Hypothalamus (tissue), 51 donors: ENCODE results near the gene TMBIM6.
"Not testable (repeated sequence)": the region's sequence is repeated elsewhere in the genome, so short reads cannot be mapped to it uniquely, and the experiment has no call there.

ENCODE experiments used
- DNase-seq, 51 donors: peaks; one replicate each; lab custom pipeline; 2025; lab: John Stamatoyannopoulos, UW

TMBIM6 gene, protein sequence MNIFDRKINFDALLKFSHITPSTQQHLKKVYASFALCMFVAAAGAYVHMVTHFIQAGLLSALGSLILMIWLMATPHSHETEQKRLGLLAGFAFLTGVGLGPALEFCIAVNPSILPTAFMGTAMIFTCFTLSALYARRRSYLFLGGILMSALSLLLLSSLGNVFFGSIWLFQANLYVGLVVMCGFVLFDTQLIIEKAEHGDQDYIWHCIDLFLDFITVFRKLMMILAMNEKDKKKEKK

DNA sequence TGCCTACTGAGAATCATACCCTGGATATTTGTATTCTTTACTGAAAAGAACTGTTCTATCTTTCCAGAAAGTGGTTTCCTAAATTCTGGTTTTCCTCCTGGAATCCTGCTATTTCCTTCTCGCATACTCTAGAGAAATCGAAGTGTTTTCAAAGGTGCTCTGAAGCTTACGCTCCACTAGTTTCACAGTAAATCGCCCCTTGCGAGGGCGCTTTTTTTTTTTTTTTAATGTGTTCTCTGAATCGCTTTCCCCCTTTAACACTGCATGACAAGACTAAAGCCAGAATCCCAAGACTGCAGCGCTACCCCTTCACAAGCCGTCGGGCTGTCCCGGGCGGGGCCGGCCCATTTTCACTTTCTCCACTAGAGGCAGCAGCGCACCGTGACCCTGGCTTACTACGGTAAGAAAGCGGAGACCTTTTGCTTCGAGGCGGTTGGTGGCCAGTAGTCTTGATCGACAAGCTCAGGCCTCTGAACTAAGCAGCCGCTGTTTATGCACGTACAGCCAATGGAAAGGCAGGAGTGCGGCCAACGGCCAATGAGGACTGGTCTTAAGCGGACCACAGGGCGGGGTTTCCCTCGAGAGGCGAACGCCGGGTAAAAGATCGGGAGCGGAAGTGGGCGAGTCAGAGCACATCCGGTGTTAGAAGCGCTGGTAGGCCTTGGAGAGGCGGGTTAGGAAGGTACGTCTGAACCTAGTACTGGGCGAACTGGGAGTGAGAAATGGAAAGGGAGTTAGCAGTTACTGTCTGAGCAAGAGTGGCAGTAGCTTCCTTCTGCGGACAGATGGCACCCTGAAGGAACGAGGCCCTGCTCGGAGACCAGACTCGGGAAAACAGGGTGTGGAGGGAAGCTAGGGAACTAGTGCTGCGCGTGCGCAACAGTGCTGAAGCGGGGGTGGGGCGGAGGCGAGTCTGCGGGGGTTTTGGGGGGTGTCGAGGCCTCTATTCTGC lies at the start of gene TMBIM6:
TSS of gene TMBIM6 (plus strand) at position 628 of the 952 bp plus-strand sequence. CDS start 10,937 bp downstream, outside the sequence.
- peak; percentile 82 to 100 (median 99) for DNase-seq

DNA sequence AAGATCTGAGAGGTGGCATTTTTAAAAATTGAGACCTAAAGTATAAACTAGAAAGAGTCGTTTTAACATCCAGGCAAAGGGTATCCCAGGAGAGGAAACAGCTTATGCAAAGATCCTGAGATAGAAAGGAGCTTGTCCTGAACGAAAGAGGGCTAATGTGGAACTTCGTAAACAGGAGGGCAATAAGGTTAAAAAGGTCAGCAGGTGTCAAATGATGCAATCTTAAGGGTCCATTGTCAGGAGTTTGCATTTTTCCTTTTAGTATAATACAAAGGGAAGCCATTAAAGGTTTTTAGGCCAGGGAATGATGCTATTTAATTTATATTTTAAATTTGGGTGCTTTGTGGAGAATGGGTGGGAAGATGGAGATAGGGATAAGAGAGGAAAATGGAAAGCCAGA lies 48.5 kb upstream of the TMBIM6 start:
- DNase-seq: no peak

DNA sequence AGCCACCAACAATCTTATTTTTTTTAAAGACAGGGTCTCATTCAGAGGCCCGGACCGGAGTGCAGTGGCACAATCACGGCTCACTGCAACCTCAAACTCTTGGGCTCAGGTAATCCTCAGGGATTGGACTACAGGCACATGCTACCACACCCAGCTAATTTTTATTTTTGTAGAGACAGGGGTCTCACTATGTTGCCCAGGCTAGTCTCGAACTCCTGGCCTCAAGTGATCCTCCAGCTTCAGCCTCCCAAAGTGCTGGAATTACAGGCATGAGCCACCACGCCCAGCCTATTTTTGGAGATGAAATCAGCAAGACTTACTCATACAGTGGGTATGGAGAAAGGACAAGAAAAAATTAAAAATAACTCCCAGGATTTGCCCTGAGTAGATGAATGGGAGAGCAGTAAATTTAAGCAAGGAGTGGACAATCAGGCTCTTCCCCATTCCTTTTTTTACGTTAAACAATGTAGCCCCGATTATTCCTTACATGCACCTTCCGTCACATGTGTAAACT lies 47.4 kb upstream of the TMBIM6 start:
- DNase-seq: no peak

DNA sequence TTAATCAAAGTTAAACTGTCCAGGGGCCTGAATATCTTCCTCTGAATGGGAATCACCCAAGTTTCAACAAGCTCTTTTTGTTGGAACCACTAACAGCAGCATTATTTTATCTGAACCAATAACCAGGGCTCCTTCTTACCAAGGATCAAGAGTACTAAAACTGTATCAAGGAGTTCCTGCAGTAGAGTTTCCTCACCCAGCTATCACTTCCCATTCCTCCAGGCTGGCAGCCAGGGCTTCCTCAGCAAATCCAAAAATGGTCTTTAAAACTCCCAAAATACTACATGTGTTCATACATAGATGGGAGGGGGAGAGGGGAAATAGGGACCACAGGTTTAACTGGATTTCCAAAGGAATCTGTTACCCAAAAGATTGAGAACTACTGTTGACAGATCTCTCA lies 44.6 kb upstream of the TMBIM6 start:
- DNase-seq: no peak

DNA sequence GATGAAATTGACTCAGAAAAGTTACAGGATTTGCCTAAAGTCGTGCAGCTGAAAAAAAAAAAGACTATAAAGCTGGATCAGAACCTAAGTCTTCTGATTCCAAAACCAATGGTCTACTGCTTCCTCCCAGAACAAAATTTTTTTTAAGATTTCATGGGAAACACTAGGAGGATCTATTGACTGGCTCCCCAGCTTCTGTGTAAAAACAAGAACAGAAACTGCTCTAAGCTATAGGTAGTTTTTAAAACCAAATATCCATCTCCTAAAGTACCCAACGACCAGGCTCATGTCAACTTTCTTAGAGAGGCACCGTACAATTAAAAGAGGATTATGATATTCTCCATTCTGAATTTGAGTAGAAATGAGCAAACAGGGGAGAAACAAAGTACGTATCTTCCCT lies 43.5 kb upstream of the TMBIM6 start:
- DNase-seq: no peak

DNA sequence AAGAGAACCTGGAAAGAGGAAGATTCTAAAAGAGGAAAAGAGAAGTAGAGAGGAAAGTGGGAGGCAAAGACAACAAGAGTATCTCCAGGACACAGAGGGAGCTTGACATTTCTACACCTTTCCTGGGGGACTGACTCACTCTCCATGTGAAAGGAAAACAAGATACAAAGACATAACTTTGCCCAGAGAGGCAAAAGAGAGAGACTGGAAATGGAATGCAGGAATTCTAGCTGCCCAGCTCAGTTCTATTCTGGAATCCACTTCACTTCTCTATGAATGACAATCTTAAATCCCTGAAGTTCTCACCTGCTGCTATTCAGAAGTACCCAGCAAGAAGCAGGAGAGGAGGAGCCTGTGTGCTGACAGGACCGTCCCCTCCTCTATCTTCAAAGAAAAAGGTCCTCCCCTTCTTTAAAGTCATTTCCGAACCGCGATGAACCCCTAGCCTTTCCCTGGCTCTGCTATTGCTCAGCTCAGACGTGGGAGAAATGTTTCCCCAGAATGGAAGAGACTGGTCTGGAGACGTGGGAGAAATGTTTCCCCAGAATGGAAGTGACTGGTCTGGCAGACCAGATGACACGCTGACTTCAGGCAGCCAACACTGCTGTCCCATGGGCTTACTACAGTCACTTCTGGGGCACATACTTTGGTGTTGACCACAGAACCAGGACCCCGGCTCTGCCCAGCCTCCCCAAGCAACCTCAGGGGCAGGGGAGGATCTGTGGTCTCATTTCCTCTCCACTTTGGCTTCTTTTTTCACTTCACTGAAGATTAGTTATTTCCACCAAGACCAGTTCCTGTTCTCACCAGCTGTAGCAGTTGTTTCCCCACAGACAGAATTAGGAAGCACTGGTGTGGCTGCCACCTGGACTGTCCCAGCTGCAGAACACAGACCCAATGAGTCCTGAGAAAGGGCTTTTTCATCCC lies 42.5 kb upstream of the TMBIM6 start:
- DNase-seq: peak in 6 of 51 donors; percentile 8 to 26 (median 16)

DNA sequence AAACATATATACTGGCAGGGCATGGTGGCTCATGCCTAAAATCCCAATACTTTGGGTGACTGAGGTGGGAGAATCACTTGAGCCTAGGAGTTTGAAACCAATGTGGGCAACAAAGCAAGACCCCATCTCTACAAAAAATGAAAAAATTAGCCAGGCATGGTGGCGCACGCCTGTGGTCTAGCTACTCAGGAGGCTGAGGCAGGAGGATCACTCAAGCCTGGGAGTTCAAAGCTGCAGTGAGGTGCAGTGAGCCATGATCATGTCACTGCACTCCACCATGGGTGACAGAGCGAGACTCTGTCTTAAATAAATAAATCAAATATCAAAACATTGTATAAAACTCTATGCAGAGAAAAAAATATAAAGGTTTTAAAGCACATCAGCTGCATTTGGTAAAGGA lies 39.3 kb upstream of the TMBIM6 start:
- DNase-seq: no peak

DNA sequence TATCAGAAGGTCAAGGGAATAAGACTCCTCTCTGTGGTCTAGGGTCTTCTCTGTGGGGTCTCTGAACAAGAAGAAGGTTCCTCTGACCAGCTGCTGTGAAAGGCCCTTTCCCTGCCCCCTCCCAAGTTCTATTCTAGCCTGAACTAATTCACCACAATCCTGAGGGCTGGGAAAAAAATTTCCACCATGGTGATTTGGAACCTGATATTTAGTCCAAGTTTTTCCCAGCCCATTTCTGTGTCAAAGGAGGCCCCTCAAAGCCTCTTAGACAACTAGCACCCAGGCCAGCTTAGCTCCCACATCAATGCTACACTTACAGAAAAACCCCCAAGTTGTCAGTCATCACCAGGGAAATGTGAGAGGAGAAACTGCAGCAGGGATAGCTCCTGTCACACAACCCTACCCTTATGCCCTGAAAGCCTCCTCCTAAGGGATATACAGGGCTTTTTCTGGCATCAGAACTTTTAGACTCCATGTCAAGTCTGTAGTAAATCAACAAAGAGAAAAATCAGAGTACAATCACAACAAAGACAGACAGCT lies 38.6 kb upstream of the TMBIM6 start:
- no peak for DNase-seq

DNA sequence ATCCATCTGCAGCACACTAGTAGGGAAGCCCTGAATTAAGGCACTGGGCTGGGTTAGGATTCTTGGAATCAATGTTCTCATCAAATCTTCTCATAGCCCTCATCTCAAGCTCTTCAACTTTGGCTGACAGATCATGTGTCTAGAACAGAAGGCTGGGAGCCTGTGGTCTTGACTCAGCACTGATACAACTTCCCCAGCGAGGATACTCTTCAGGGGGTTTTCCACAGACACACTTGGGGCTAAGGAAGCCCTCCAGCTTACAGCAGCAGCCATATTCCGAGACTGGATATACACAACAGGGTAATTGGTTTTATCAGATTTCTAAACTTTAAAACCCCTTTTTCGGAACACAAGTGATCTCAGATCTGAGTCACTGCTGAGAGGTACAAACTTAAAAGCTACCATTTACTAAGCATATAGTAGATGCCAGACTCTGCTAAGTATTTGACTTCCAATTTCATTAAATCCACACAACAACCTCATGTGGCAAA lies 37.7 kb upstream of the TMBIM6 start:
- DNase-seq: peak in 3 of 51 donors; percentile 2 to 7 (median 4)

DNA sequence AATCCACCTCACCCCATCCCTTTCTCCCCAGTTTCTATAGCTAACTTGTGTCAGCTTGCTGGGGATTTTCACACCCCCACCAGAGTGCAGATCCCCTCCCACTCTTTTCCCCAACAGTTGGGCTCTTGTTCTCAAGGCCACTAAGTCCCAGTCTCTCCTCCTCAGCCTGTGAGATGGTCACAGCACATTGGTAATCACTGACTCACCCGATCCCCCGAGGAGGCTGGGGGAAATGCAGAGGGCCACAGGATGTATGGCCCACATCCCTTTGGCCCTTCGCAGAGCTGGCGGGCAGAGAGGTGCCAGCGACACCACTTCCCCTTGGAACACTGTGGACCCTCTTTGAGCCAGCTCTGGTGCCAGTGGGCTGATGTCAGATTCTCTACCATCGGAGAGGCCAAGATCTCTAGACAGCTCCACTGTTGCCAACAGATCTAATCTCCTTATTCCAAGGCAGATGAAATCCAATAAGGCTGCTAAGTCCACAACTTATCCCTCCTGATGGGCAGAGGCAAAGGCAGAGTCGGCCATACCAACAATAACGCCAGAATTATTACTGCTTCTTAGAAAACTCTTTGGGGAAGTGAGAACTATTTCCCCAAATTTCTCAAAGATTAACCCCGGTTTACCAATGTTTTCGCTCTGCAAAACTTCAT lies 35.8 kb upstream of the TMBIM6 start:
- peak in 21 of 51 donors; percentile 2 to 77 (median 16) for DNase-seq

DNA sequence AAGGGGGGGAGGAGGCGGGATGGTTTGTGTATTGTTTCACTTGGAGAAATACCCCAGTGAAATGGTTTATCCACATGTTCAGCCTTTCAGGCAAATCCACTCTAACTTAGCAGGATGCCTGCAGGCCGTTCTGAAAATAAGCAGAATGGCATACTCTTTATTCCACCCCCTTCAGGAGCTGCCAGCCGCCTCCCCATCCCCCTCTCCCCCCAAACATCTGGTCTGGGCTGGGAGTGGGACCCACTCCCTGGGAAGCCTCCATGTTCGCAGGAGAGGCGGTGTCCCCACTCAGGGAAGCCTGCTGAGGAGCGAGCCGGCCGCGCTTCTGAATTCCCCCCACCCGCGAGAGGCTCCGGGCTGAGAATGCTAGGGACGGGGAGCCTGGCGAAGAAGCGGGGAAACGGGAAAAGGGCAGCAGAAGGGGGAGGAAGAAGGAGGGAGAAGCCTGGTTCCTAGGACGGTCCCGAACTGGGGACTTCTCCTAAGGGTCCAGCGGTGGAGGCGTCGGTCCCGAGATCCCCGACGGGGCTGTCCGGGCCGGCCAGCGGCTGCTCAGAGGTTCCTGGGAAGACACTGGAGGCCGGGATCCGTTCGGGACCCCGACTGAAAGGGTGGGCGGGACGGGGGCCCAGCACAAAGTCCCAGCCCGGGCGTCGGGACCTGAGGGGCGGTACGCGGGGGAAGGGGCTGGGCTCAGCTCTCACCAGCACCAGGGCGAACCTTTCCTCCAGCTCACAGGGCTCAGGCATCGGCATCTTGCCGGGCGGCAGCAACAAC lies 34.8 kb upstream of the TMBIM6 start:
- DNase-seq: peak in 29 of 51 donors; percentile 1 to 72 (median 39)

DNA sequence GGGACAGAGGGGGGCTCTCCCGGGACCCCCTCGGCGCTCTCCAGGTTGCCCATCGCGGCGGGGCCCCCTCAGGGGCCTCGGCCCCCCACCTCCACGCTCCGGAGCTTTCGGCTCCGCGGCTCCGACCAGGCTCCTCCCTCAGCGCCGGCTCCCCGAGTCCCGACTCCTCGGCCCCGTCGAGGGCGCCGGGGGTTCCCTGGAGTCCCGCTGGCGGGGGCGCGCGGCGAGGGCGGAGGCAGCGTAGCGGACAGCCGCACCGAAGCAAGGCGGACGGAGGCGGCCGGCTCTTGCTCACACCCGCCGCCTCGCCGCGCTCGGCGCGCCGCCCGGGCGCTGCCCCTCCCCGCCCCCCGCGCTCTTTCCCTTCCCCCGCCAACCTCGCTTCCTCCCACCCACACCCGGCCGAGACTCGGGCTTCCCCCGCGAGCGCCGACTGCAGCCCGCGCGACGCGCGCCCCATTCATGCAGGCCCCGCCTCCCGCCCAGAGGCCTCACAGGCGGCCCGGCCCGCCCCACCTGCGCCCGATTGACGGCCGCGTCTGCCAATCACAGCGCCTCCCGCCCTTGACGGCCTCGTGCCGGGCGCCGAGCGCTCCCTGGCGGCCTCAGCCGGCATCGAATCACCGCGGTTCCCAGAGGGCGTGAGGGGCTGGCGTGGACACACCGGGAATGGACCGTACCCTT lies 34.1 kb upstream of the TMBIM6 start, which contains the start of gene FMNL3:
TSS of gene FMNL3 (minus strand) at position 278 of the 684 bp plus-strand sequence. CDS start at position 53, 225 bp downstream.
- peak; percentile 66 to 99 (median 95) for DNase-seq

DNA sequence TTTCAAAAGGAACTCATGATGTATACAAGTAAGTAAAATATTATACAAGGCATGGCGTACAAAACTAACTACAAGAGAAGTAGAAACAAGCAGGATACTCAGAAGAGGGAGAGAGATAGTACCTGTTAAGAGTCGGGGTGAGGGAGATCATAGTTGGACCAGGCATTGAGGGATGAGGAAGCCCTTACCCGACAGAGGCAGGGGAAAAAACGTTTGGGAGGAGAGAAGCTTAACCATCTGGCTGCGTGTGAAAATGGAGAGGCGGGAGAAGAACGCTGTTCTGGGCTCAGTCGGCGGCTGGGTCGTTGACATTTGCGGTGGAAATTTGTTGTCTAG lies 33.6 kb upstream of the TMBIM6 start:
- DNase-seq: no peak

DNA sequence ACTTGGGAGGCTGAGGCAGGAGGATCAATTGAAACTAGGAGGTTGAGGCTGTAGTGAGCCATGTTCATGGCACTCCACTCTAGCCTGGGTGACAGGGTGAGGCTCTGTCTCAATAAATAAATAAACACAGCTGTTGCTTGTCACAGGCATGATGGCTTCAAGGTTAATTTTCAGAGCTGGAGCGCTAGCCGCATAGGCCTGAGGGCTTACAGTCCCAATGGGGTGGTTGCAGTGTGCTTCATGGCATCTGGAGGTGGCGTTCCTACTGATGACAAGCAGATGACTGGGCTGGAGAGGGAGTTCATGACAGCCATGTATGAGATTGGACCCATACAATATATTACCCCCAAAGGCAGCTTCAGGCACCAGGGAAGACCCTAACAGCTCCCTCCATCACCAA lies 32.5 kb upstream of the TMBIM6 start:
- DNase-seq: no peak

DNA sequence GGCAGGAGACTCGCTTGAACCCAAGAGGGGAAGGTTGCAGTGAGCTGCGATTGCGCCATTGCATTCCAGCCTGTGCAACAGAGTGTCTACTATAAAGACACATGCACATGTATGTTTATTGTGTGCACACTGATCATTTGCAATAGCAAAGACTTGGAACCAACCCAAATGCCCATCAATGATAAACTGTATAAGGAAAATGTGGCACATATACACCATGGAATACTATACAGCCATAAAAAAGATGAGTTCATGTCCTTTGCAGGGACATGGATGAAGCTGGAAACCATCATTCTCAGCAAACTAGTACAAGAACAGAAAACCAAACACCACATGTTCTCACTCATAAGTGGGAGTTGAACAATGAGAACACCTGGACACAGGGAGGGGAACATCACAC lies 27.4 kb upstream of the TMBIM6 start:
- not testable (repeated sequence) for DNase-seq

DNA sequence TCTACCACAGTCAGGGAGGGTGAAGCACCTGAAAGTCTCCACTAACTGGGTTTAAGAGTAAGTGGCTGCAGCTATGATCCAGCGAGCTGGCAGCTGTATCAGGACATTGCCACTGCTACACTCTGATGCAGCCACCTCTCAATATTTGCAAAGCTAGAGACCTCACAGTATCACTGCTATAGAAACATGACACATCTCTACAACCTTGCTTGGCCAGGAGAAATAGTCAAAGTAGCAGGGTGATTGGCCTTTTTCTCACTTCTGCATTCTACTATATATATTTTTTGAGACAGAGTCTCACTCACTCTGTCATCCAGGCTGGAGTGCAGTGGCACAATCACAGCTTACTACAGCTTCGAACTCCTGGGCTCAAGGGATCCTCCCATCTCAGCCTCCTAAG lies 24.8 kb upstream of the TMBIM6 start:
- no peak for DNase-seq

DNA sequence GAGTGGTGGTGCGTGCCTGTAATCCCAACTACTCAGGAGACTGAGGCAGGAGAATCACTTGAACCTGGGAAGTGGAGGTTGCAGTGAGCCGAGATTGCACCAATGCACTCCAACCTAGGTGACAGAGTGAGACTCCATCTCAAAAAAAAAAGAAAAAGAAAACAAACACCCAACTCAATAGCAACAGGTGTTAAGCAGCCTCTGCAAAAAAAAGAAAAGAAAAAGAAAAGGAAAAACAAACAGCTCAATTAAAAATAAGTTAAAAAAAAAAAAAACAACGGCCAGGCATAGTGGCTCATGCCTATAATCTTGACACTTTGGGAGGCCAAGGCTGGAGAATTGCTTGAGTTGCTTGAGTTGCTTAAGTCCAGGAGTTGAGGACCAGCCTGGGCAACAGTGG lies 23.6 kb upstream of the TMBIM6 start:
- DNase-seq: not testable (repeated sequence)

DNA sequence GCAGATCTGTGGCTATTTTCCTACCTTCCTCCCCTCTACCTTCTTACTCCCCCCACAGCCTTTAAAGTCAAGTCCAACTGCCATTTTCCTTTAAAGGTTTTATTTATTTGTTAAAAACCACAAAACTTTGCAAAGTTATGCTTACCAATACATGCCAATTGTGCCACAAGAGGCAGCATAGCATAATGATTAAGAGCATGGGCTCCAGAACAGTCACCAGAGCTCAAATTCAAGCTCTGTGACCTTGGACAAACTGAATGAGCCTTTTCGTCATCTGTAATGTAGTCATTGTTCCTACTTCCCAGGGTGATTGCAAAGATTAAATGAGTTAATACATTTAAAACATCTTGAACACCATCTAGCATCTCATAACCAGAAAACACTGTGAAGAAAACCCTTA lies 21.1 kb upstream of the TMBIM6 start:
- DNase-seq: no peak
